Panc1 (cell line): Measurements from ENCODE around the gene LTBP2. TPM values are rescaled to one million over a fixed set of nuclear protein-coding genes. Genes with fewer than 3 reads are reported as not detected.

Experiments
- ATAC-seq: fragments of 200-7000 bp; cut with Tn5 transposase; 2 replicates; pipeline ENCODE4 v1.9.1; 2020; ENCODE audit warnings: mild to moderate bottlenecking, moderate library complexity
- BruUV-seq: library from RNA; stranded (reverse); fragments of 400-500 nt; replicated peaks from 2 replicates; lab custom pipeline; 2021; lab: Mats Ljungman, UMichigan
- CTCF ChIA-PET: fragments of 300-600 bp; sonication (Branson Sonifier 250); formaldehyde crosslinking; loops from one replicate; lab custom pipeline; 2022; ENCODE audit warnings: antibody characterized with exemption; lab: Charles Lee
- POLR2A ChIA-PET: fragments of 300-600 bp; sonication (Branson Sonifier 250); formaldehyde crosslinking; loops from one replicate; lab custom pipeline; 2022; ENCODE audit warnings: antibody characterized with exemption; lab: Charles Lee
- DNase-seq: peaks from one replicate; pipeline ENCODE4 v3.0.0-alpha.2; 2010; ENCODE audit warnings: low read depth, low spot score
- H3K27ac ChIP-seq: 2 replicates; pipeline ENCODE4 v1.5.1; 2011; ENCODE audit warnings: mild to moderate bottlenecking, low read length, inconsistent platforms
- H3K27me3 ChIP-seq: fragments of 200-500 bp; sonication (Bioruptor generic); 2 replicates; pipeline ENCODE4 v1.6.0; 2014; ENCODE audit warnings: low read length, inconsistent platforms; ENCODE audit not compliant: control insufficient read depth, insufficient read depth
- H3K36me3 ChIP-seq: fragments of 200-500 bp; sonication (Bioruptor generic); 2 replicates; pipeline ENCODE4 v1.5.1; 2014; ENCODE audit warnings: inconsistent platforms, mild to moderate bottlenecking, low read length, moderate library complexity; ENCODE audit not compliant: control insufficient read depth, insufficient read depth
- H3K4me1 ChIP-seq: 2 replicates; pipeline ENCODE4 v1.5.1; 2011; ENCODE audit warnings: inconsistent platforms, mild to moderate bottlenecking, low read length, moderate library complexity; ENCODE audit not compliant: control insufficient read depth, insufficient read depth
- H3K4me3 ChIP-seq, 2 experiments: 2 replicates each; pipeline ENCODE4 v1.5.1; 2011 to 2012; ENCODE audit warnings: low read depth in 2 of 2, low read length in 2 of 2, mild to moderate bottlenecking in 2 of 2, inconsistent platforms in 1 of 2, moderate library complexity in 1 of 2
- H3K9me3 ChIP-seq: fragments of 200-500 bp; sonication (Bioruptor generic); 2 replicates; pipeline ENCODE4 v1.5.1; 2014; ENCODE audit warnings: low read depth, mild to moderate bottlenecking, inconsistent platforms, low read length, moderate library complexity; ENCODE audit not compliant: control insufficient read depth, insufficient read depth
- POLR2AphosphoS5 ChIP-seq: IDR thresholded peaks from 2 replicates; pipeline ENCODE4 v1.6.1; 2012; ENCODE audit warnings: mild to moderate bottlenecking, low read depth, low read length, moderate library complexity
- REST ChIP-seq, 2 experiments: IDR thresholded peaks; 2 replicates each; pipeline ENCODE4 v1.6.1; 2011 to 2012; ENCODE audit warnings: low read depth in 2 of 2, control low read depth in 1 of 2, low read length in 1 of 2, mild to moderate bottlenecking in 1 of 2, moderate library complexity in 1 of 2; ENCODE audit not compliant: insufficient read depth in 1 of 2
- SIN3A ChIP-seq: IDR thresholded peaks from 2 replicates; pipeline ENCODE4 v1.6.1; 2012; ENCODE audit warnings: low read depth, mild to moderate bottlenecking, low read length, moderate library complexity, borderline replicate concordance; ENCODE audit not compliant: insufficient read depth
- TCF7L2 ChIP-seq: IDR thresholded peaks from 2 replicates; pipeline ENCODE4 v1.6.1; 2011; ENCODE audit warnings: mild to moderate bottlenecking, low read depth, low read length, inconsistent platforms
- in situ Hi-C: cut with HindIII; loops from 2 replicates; pipeline ENCODE4 v1.10.0; 2016; ENCODE audit warnings: low sequenced_read_pairs, low pct_unique_long_range_greater_than_20kb
- intact Hi-C: fragments of 100-400 bp; cut with micrococcal nuclease; formaldehyde crosslinking; loops from one replicate; pipeline ENCODE4 v1.10.0; 2022; ENCODE audit not compliant: unreplicated experiment
- total RNA-seq: library from RNA; stranded (reverse); gene quantifications from one replicate; pipeline ENCODE4 v1.2.1, GENCODE V29; 2021; ENCODE audit not compliant: unreplicated experiment
- TF ChIP-seq, protein P1 (sequence below): fragments of 450-650 bp; IDR thresholded peaks from 2 replicates; pipeline ENCODE4 v1.5.1; 2017; ENCODE audit warnings: mild to moderate bottlenecking

The LTBP2 gene
- total RNA-seq, 1 experiment from 2014 or later, result 69.8 TPM

DNA sequence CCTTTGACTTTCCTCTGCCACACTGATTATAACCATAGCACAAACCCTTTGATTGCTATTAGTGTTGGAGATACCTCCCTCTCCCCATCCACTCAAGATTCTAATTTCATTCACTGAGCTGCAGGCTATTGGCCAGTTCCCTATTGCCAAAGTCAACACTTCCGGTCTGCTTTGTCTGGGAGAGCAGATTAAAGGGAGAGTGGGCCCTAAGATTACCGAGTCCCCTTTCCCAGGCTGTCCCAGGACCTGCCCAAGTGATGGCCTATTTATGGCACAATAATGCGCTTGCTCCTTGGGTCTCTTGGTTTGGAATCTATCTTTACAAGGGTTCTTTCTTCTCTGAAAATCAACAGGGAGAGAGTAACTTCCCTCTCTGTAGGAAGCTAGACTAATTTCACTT lies 42.9 kb upstream of the LTBP2 start:
- Histone ChIP-seq H3K4me1 (peaks cover 4% of the 10 kb centered on the region), H3K9me3 (no peaks in the 10 kb centered on the region), H3K4me3 (no peak overlapping the region), H3K27ac (no peak overlapping the region), H3K27me3 (no peaks in the 10 kb centered on the region), H3K36me3 (peaks cover 4% of the 10 kb centered on the region; the same call in 1 of the 2 replicates)
- ChIA-PET POLR2A (no interaction called here), CTCF (no interaction called here)
- no peak for ATAC-seq
- BruUV-seq, result no TSS peak
- in situ Hi-C loops, result no loop called here
- intact Hi-C loops, result no loop called here
- DNase-seq, result no peak
- TF ChIP-seq SIN3A (no peak), TCF7L2 (no peak), POLR2AphosphoS5 (no peak), REST (IDR thresholded peaks at IDR 0.05; ENCODE audit: insufficient read depth in 1 of 2, low read depth in 2 of 2, low read length in 1 of 2) (no peak)
- TF ChIP-seq, protein P1, sequence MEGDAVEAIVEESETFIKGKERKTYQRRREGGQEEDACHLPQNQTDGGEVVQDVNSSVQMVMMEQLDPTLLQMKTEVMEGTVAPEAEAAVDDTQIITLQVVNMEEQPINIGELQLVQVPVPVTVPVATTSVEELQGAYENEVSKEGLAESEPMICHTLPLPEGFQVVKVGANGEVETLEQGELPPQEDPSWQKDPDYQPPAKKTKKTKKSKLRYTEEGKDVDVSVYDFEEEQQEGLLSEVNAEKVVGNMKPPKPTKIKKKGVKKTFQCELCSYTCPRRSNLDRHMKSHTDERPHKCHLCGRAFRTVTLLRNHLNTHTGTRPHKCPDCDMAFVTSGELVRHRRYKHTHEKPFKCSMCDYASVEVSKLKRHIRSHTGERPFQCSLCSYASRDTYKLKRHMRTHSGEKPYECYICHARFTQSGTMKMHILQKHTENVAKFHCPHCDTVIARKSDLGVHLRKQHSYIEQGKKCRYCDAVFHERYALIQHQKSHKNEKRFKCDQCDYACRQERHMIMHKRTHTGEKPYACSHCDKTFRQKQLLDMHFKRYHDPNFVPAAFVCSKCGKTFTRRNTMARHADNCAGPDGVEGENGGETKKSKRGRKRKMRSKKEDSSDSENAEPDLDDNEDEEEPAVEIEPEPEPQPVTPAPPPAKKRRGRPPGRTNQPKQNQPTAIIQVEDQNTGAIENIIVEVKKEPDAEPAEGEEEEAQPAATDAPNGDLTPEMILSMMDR, result no peak

- no peak for DNase-seq
- peaks cover 14% of the 10 kb centered on the region for H3K4me1 ChIP-seq
- BruUV-seq, result no TSS peak
- H3K9me3 ChIP-seq, result no peaks in the 10 kb centered on the region
- no peak overlapping the region for H3K4me3 ChIP-seq
- intact Hi-C loops, result no loop called here
- in situ Hi-C loops, result no loop called here
- TF ChIP-seq REST (IDR thresholded peaks at IDR 0.05; ENCODE audit: insufficient read depth in 1 of 2, low read depth in 2 of 2, low read length in 1 of 2) (no peak), SIN3A (no peak), POLR2AphosphoS5 (no peak), TCF7L2 (no peak)
- TF ChIP-seq, protein P1, result no peak
- peaks cover 4% of the 10 kb centered on the region; the same call in 1 of the 2 replicates for H3K36me3 ChIP-seq
- CTCF ChIA-PET, result no interaction called here
- ATAC-seq, result no peak
- no peaks in the 10 kb centered on the region for H3K27me3 ChIP-seq
- POLR2A ChIA-PET, result no interaction called here
- no peak overlapping the region for H3K27ac ChIP-seq
Observed at GRCh38 chr14:74653386-74654138, 41.5 kb upstream of the LTBP2 start.
